ENCODE results near the gene FYN. TPM values are rescaled to one million over a fixed set of nuclear protein-coding genes. Genes with fewer than 3 reads are reported as not detected.

Gene FYN
- total RNA-seq, 4 donors from 2014 or later, result 108 to 281 (median 186) TPM

GRCh38 chr6:111819458-111819857 lies 53.8 kb downstream of the FYN start:
- TF ChIP-seq, protein P1, sequence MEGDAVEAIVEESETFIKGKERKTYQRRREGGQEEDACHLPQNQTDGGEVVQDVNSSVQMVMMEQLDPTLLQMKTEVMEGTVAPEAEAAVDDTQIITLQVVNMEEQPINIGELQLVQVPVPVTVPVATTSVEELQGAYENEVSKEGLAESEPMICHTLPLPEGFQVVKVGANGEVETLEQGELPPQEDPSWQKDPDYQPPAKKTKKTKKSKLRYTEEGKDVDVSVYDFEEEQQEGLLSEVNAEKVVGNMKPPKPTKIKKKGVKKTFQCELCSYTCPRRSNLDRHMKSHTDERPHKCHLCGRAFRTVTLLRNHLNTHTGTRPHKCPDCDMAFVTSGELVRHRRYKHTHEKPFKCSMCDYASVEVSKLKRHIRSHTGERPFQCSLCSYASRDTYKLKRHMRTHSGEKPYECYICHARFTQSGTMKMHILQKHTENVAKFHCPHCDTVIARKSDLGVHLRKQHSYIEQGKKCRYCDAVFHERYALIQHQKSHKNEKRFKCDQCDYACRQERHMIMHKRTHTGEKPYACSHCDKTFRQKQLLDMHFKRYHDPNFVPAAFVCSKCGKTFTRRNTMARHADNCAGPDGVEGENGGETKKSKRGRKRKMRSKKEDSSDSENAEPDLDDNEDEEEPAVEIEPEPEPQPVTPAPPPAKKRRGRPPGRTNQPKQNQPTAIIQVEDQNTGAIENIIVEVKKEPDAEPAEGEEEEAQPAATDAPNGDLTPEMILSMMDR (IDR thresholded peaks at IDR 0.05), result no peak
- ATAC-seq (ENCODE audit: low FRiP score) (no peak), DNase-seq (ENCODE audit: low spot score) (no peak)

DNA sequence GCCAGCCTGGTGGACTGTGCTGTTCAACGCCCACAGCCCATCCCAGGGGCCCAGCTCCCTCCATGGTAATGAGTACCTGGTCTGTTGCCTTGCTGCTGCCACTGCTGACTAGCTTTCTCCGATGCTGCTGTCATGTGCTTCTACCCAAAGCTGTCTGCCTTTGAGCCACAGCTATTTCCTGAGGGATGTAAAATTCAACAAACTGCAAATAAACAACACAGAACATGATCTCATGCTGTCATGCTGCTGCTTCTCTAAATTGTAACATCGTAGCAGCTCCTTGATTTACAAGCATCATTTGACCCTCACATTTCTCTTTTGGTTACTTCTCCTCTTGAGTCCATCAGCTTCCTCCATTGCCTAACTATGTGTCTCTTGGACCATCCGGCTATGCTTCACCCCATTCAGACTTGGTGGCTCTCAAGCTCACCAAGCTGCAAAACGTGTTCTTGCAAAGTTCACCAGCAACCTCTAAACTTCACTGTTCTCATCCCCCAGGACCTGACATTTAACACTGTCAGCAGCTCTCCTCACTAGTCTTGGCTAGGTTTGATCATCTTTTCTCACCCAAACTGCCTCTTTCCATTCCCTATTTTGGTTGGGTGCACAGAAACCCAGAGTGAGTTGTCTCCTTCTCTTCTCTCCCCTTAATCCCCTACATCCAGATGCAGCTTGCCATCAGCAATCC lies 54.6 kb downstream of the FYN start:
- DNase-seq (ENCODE audit: low spot score) (no peak), ATAC-seq (ENCODE audit: low FRiP score) (no peak)
- TF ChIP-seq, protein P1 (IDR thresholded peaks at IDR 0.05), result no peak

GRCh38 chr6:111817451-111818120 lies 55.7 kb downstream of the FYN start:
- TF ChIP-seq, protein P1 (IDR thresholded peaks at IDR 0.05), result no peak

GRCh38 chr6:111813677-111814310 lies 59.5 kb downstream of the FYN start:
- ATAC-seq (ENCODE audit: low FRiP score), result no peak
- no peak for DNase-seq (ENCODE audit: low spot score)
- TF ChIP-seq, protein P1 (IDR thresholded peaks at IDR 0.05), result no peak

More at GRCh38 chr6:111817451-111818120, 55.7 kb downstream of the FYN start:
- ATAC-seq (ENCODE audit: low FRiP score) (no peak), DNase-seq (ENCODE audit: low spot score) (no peak)

DNA sequence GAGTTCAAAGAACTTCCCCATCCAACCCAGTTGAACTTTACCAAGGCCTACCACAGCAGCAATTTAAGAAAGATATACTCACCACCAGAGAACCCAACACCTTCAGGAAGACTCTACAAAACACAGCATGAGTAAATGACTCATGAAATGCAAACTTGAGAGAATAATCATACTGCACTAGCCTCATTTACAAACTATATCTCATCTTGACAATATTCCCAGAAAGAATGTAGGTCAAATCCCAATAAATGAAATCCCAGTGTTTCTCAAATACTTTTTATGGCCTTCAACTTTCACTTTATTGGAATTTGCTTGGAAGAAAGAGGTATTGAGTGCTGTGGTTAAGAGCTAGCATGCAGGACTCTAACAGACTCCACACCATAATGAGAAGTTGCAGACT lies 60.0 kb downstream of the FYN start:
- TF ChIP-seq, protein P1 (IDR thresholded peaks at IDR 0.05), result no peak
- no peak for DNase-seq (ENCODE audit: low spot score)
- ATAC-seq (ENCODE audit: low FRiP score), result no peak

DNA sequence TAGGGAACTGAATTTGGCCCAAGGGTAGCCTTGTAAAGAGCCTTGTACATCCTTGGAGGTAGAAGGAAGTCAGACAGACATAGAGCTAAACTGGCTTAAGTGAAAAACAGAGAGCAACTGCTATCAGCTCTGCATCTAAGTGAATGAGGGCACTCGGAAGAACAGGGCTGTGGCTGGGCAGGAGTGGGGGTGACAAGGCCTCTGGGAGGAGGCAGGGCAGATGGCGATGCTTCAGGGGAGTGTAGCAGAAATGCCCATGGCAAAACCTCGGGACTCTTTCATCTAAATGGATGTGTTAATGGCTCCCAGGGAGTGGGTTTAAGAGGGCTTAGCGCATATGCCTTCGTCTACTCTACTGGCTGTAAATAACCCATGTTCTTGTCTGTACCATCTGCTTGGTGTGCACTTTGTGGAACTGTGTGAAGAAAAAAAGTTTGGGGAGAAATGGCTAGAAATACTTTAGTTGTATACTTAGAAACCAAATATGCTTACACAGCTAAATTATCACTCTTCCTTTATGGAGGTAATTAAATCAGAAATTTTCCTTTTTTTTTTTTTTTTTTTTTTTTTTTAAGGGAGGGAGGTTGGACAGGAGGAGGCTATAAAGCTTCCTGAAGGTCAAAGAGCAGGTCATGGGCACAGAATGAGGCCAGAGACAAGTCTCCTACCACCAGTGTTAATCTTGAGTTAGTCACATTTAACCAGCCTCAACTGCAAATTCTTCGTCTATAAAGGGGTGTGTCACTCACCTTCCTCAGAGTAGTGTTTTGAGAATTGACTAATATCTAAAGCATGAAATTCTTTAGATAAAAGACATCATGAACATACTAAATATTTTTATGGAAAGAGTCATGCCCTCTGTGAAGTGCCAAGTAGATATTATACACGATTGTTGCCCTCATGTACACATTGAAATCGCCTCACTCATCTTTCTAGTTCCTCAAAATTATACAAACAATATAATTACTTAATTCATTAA lies 60.9 kb downstream of the FYN start:
- TF ChIP-seq, protein P1 (IDR thresholded peaks at IDR 0.05), result no peak
- ATAC-seq (ENCODE audit: low FRiP score) (peak; percentile 10), DNase-seq (ENCODE audit: low spot score) (no peak)
